SK-N-SH treated with all-trans-retinoic acid at 6 μM for 48 hours (cell line): Measurements from ENCODE around the gene FAM217B.
"Not testable (repeated sequence)": the region's sequence is repeated elsewhere in the genome, so short reads cannot be mapped to it uniquely, and the experiment has no call there.

Source experiments
- ATAC-seq: fragments of 200-7000 bp; cut with Tn5 transposase; 3 replicates; pipeline ENCODE4 v1.9.1; 2020; ENCODE audit warnings: mild to moderate bottlenecking, moderate library complexity
- ARNTL ChIP-seq: fragments of 450-650 bp; formaldehyde crosslinking; IDR thresholded peaks from 2 replicates; pipeline ENCODE4 v1.5.0; 2020; ENCODE audit warnings: low read depth, mild to moderate bottlenecking, moderate library complexity, borderline replicate concordance
- BACH2 ChIP-seq: fragments of 250-450 bp; sonication (Bioruptor Pico); IDR thresholded peaks from 2 replicates; pipeline ENCODE4 v1.9.0; 2021; ENCODE audit warnings: mild to moderate bottlenecking, borderline replicate concordance
- ESRRG ChIP-seq: fragments of 250-450 bp; sonication (Bioruptor Pico); IDR thresholded peaks from 2 replicates; pipeline ENCODE4 v1.6.1; 2021; ENCODE audit warnings: mild to moderate bottlenecking
- GLIS3 ChIP-seq: fragments of 250-450 bp; sonication (Bioruptor Pico); IDR thresholded peaks from 2 replicates; pipeline ENCODE4 v1.5.0; 2020; ENCODE audit warnings: mild to moderate bottlenecking, moderate library complexity
- OSR1 ChIP-seq: fragments of 250-450 bp; sonication (Bioruptor Pico); IDR thresholded peaks from 2 replicates; pipeline ENCODE4 v1.8.0; 2022; ENCODE audit warnings: moderate library complexity, mild to moderate bottlenecking, inconsistent platforms
- PPARA ChIP-seq: fragments of 250-450 bp; sonication (Bioruptor Pico); IDR thresholded peaks from 2 replicates; pipeline ENCODE4 v1.5.0; 2020; ENCODE audit warnings: mild to moderate bottlenecking, borderline replicate concordance
- RARB ChIP-seq: fragments of 250-450 bp; sonication (Bioruptor Pico); IDR thresholded peaks from 2 replicates; pipeline ENCODE4 v1.8.0; 2021; ENCODE audit warnings: mild to moderate bottlenecking, moderate library complexity
- SNAI2 ChIP-seq: fragments of 250-450 bp; sonication (Bioruptor Pico); IDR thresholded peaks from 2 replicates; pipeline ENCODE4 v1.5.0; 2020; ENCODE audit warnings: mild to moderate bottlenecking, moderate library complexity
- TCF4 ChIP-seq: fragments of 250-450 bp; sonication (Bioruptor Pico); IDR thresholded peaks from 2 replicates; pipeline ENCODE4 v1.8.0; 2021; ENCODE audit warnings: mild to moderate bottlenecking, moderate library complexity, borderline replicate concordance
- TOX ChIP-seq: fragments of 250-450 bp; sonication (Bioruptor Pico); IDR thresholded peaks from 2 replicates; pipeline ENCODE4 v1.8.0; 2021; ENCODE audit warnings: mild to moderate bottlenecking, moderate library complexity, borderline replicate concordance
- ZC3H10 ChIP-seq: fragments of 250-450 bp; sonication (Bioruptor Pico); IDR thresholded peaks from 2 replicates; pipeline ENCODE4 v1.5.1; 2021; ENCODE audit warnings: mild to moderate bottlenecking, moderate library complexity
- ZFP3 ChIP-seq: fragments of 250-450 bp; sonication (Bioruptor Pico); IDR thresholded peaks from 2 replicates; pipeline ENCODE4 v1.5.0; 2020; ENCODE audit warnings: mild to moderate bottlenecking, moderate library complexity
- ZFP30 ChIP-seq: fragments of 450-650 bp; formaldehyde crosslinking; IDR thresholded peaks from 2 replicates; pipeline ENCODE4 v1.5.0; 2022; ENCODE audit warnings: mild to moderate bottlenecking, moderate library complexity
- ZNF565 ChIP-seq: fragments of 450-650 bp; formaldehyde crosslinking; conservative IDR thresholded peaks from 2 replicates; pipeline ENCODE4 v1.5.0; 2020; ENCODE audit warnings: low read depth, mild to moderate bottlenecking, moderate library complexity
- ZNF70 ChIP-seq: fragments of 450-650 bp; formaldehyde crosslinking; IDR thresholded peaks from 2 replicates; pipeline ENCODE4 v1.5.0; 2020; ENCODE audit warnings: mild to moderate bottlenecking, moderate library complexity
- ZNF8 ChIP-seq: fragments of 450-650 bp; formaldehyde crosslinking; IDR thresholded peaks from 2 replicates; pipeline ENCODE4 v1.5.0; 2020; ENCODE audit warnings: mild to moderate bottlenecking, moderate library complexity
- TF ChIP-seq, protein P1 (sequence below): fragments of 250-450 bp; sonication (Bioruptor Pico); IDR thresholded peaks from 2 replicates; pipeline ENCODE4 v1.8.0; 2020; ENCODE audit warnings: mild to moderate bottlenecking, moderate library complexity, borderline replicate concordance
- TF ChIP-seq, protein P2 (sequence below): fragments of 250-450 bp; sonication (Bioruptor Pico); IDR thresholded peaks from 2 replicates; pipeline ENCODE4 v1.5.0; 2020; ENCODE audit warnings: mild to moderate bottlenecking, moderate library complexity
- TF ChIP-seq, protein P3 (sequence below): fragments of 250-450 bp; sonication (Bioruptor Pico); IDR thresholded peaks from 2 replicates; pipeline ENCODE4 v1.5.1; 2020; ENCODE audit warnings: low read depth, mild to moderate bottlenecking, moderate library complexity
- TF ChIP-seq, protein P4 (sequence below): fragments of 250-450 bp; sonication (Bioruptor Pico); IDR thresholded peaks from 2 replicates; pipeline ENCODE4 v1.8.0; 2021; ENCODE audit warnings: low read depth, mild to moderate bottlenecking, moderate library complexity, borderline replicate concordance
- TF ChIP-seq, protein P5 (sequence below): fragments of 250-450 bp; sonication (Bioruptor Pico); IDR thresholded peaks from 2 replicates; pipeline ENCODE4 v1.5.1; 2021; ENCODE audit warnings: mild to moderate bottlenecking, moderate library complexity

Gene FAM217B

DNA sequence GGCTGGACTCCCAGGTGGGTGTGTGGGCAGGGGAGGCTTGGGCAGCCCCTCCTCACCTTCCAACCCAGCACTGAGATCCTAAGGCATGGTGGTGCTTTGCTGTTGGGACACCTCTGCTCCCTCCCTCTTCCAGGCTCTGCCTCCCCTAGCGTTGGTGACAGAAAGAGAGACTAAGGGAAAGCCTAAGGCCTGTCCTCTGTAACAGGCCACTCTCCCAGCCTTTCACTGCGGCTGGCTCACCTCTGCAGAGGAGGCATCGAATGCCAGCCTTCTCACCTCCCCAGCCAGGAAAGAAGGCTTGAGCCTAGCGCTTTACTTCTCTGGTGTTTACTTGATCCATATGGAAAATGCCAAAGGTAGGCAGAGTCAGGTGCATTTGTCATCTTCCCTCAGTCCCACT, 14.5 kb downstream of the FAM217B start:
- no peak for TF ChIP-seq PPARA (CRISPR knock-in tag)
- ATAC-seq: no peak

DNA sequence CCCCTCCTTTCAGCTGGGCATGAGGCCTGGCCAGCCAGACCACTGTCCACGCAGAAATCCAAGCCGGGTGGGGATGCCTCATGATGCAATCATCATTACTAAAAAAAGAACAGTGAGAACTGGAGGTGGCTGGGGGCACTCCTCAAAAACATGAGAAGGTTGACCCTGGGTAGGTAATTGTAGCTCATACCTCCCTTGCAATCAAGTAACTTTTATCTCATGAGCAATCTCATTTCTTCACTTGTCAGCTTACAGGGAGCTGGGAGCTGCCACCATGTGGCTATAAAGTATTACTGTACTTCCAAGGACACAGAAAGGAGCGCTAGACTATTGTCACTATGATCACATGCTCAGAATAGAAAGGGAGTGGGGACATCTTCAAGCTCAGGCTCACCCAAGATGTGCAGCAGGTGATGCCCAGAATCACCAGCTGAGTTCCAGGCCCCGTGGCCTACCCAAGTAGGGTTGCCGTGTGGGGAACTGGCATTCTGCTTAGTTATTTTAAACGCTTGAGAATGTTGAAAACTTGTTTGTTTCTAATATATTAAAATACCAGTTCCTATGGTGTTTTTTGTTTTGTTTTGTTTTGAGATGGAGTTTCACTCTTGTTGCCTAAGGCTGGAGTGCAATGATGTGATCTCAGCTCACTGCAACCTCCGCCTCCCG, 15.1 kb downstream of the FAM217B start:
- ATAC-seq: peak; percentile 71
- TF ChIP-seq OSR1 (no peak), ARNTL (no peak), ZFP3 (no peak)

DNA sequence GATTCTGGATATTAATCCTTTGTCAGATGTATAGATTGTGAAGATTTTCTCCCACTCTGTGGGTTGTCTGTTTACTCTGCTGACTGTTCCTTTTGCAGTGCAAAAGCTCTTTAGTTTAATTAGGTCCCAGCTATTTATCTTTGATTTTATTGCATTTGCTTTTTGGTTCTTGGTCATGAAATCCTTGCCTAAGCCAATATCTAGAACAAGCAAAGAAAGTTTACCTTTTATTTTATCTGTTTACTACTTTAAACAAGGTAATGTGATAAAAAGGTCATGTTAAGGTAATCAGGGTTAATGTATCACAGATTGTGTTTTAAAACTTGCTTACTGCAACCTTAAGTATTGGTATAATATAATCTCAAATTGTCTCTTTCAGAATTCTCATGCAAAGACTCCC, 17.4 kb downstream of the FAM217B start:
- not testable (repeated sequence) for ATAC-seq

DNA sequence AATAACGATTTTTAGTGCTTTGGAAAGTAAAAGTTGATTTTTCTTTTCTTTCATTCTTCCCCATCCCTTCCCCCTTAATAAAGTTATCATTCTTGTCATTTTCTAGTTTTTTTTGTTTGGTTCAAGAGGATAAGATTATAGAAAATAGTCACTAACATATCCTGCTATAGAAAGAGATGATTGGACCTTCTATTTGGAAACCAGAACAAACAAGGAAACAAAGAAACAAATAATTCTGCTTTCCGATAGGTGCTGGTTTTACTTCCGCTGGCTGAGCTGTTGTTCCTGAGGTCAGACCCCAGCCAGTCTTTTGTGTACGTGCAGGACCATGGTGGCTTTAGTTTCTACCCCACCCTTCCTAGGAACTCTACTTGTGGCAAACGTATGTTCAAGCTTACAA, 17.9 kb downstream of the FAM217B start, which contains the start of gene CDH26:
TSS of gene CDH26 (plus strand) at position 301 of the 400 bp plus-strand sequence. CDS start 304 bp downstream, outside the sequence.
- no peak for ATAC-seq
- TF ChIP-seq RARB (CRISPR knock-in tag): no peak
- no peak for TF ChIP-seq BACH2 (CRISPR knock-in tag)
- TF ChIP-seq, protein P1, sequence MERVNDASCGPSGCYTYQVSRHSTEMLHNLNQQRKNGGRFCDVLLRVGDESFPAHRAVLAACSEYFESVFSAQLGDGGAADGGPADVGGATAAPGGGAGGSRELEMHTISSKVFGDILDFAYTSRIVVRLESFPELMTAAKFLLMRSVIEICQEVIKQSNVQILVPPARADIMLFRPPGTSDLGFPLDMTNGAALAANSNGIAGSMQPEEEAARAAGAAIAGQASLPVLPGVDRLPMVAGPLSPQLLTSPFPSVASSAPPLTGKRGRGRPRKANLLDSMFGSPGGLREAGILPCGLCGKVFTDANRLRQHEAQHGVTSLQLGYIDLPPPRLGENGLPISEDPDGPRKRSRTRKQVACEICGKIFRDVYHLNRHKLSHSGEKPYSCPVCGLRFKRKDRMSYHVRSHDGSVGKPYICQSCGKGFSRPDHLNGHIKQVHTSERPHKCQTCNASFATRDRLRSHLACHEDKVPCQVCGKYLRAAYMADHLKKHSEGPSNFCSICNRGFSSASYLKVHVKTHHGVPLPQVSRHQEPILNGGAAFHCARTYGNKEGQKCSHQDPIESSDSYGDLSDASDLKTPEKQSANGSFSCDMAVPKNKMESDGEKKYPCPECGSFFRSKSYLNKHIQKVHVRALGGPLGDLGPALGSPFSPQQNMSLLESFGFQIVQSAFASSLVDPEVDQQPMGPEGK (CRISPR knock-in tag): no peak
- TF ChIP-seq OSR1: no peak
- TF ChIP-seq ESRRG: no peak
- no peak for TF ChIP-seq ZNF565 (CRISPR knock-in tag)
- no peak for TF ChIP-seq ZFP30 (CRISPR knock-in tag)
- TF ChIP-seq, protein P2, sequence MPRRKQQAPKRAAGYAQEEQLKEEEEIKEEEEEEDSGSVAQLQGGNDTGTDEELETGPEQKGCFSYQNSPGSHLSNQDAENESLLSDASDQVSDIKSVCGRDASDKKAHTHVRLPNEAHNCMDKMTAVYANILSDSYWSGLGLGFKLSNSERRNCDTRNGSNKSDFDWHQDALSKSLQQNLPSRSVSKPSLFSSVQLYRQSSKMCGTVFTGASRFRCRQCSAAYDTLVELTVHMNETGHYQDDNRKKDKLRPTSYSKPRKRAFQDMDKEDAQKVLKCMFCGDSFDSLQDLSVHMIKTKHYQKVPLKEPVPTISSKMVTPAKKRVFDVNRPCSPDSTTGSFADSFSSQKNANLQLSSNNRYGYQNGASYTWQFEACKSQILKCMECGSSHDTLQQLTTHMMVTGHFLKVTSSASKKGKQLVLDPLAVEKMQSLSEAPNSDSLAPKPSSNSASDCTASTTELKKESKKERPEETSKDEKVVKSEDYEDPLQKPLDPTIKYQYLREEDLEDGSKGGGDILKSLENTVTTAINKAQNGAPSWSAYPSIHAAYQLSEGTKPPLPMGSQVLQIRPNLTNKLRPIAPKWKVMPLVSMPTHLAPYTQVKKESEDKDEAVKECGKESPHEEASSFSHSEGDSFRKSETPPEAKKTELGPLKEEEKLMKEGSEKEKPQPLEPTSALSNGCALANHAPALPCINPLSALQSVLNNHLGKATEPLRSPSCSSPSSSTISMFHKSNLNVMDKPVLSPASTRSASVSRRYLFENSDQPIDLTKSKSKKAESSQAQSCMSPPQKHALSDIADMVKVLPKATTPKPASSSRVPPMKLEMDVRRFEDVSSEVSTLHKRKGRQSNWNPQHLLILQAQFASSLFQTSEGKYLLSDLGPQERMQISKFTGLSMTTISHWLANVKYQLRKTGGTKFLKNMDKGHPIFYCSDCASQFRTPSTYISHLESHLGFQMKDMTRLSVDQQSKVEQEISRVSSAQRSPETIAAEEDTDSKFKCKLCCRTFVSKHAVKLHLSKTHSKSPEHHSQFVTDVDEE (CRISPR knock-in tag): no peak
- TF ChIP-seq, protein P3, sequence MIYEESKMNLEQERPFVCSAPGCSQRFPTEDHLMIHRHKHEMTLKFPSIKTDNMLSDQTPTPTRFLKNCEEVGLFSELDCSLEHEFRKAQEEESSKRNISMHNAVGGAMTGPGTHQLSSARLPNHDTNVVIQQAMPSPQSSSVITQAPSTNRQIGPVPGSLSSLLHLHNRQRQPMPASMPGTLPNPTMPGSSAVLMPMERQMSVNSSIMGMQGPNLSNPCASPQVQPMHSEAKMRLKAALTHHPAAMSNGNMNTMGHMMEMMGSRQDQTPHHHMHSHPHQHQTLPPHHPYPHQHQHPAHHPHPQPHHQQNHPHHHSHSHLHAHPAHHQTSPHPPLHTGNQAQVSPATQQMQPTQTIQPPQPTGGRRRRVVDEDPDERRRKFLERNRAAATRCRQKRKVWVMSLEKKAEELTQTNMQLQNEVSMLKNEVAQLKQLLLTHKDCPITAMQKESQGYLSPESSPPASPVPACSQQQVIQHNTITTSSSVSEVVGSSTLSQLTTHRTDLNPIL: no peak
- TF ChIP-seq GLIS3 (CRISPR knock-in tag): no peak
- TF ChIP-seq, protein P4, sequence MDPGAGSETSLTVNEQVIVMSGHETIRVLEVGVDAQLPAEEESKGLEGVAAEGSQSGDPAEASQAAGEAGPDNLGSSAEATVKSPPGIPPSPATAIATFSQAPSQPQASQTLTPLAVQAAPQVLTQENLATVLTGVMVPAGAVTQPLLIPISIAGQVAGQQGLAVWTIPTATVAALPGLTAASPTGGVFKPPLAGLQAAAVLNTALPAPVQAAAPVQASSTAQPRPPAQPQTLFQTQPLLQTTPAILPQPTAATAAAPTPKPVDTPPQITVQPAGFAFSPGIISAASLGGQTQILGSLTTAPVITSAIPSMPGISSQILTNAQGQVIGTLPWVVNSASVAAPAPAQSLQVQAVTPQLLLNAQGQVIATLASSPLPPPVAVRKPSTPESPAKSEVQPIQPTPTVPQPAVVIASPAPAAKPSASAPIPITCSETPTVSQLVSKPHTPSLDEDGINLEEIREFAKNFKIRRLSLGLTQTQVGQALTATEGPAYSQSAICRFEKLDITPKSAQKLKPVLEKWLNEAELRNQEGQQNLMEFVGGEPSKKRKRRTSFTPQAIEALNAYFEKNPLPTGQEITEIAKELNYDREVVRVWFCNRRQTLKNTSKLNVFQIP: no peak
- TF ChIP-seq ZC3H10 (CRISPR knock-in tag): no peak
- TF ChIP-seq ZFP3: no peak
- TF ChIP-seq TOX (CRISPR knock-in tag): no peak
- no peak for TF ChIP-seq TCF4 (CRISPR knock-in tag)
- no peak for TF ChIP-seq SNAI2 (CRISPR knock-in tag)
- no peak for TF ChIP-seq ZNF70 (CRISPR knock-in tag)
- no peak for TF ChIP-seq ARNTL
- TF ChIP-seq, all 23 proteins: peak for 0

DNA sequence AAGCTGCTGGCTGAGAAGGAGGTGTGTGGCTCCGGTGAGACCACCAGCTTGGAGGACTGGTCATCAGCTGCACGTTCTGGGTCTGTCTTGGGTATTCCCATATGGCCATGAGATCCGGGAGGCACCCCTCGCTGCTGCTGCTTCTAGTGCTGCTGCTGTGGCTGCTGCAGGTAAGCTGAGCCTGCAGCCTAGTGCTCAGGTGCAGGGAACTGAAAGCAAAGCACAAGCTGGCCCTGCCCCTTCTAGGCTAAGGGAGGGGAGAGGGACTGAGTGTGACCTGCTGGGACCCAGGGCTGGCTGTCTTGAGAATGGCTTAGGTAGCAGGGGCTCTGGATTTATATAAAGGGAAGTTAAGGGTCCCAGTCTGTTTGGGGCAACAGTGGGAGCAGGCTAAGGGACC, 18.4 kb downstream of the FAM217B start:
- ATAC-seq: no peak
- TF ChIP-seq, protein P5, sequence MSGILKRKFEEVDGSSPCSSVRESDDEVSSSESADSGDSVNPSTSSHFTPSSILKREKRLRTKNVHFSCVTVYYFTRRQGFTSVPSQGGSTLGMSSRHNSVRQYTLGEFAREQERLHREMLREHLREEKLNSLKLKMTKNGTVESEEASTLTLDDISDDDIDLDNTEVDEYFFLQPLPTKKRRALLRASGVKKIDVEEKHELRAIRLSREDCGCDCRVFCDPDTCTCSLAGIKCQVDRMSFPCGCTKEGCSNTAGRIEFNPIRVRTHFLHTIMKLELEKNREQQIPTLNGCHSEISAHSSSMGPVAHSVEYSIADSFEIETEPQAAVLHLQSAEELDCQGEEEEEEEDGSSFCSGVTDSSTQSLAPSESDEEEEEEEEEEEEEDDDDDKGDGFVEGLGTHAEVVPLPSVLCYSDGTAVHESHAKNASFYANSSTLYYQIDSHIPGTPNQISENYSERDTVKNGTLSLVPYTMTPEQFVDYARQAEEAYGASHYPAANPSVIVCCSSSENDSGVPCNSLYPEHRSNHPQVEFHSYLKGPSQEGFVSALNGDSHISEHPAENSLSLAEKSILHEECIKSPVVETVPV (CRISPR knock-in tag): no peak
- no peak for TF ChIP-seq ZNF70 (CRISPR knock-in tag)
- TF ChIP-seq ZC3H10 (CRISPR knock-in tag): no peak
- no peak for TF ChIP-seq SNAI2 (CRISPR knock-in tag)
- no peak for TF ChIP-seq RARB (CRISPR knock-in tag)
- TF ChIP-seq, protein P2 (CRISPR knock-in tag): no peak
- TF ChIP-seq ZNF8: no peak
- no peak for TF ChIP-seq ZFP3
